Kidney (tissue), 14 donors: Measurements from ENCODE around the gene HARS1. TPM values are rescaled to one million over a fixed set of nuclear protein-coding genes. Genes with fewer than 3 reads are reported as not detected.
A peak's percentile ranks its signal among the peaks of the same experiment; 100 is the strongest.

Experiments used
- DNase-seq, 5 donors: peaks; one replicate each; pipeline ENCODE4 v3.0.0-alpha.2; 2013 to 2020
- FAIRE-seq: peaks from 2 replicates; lab custom pipeline; 2012; peaks lifted over from hg19 to GRCh38; lab: Jason Lieb, UNC
- H3K27ac ChIP-seq, 2 donors: one replicate each; pipeline ENCODE4 v1.7.0; 2013; ENCODE audit warnings: low read depth in 2 of 2, low read length in 2 of 2, inconsistent platforms in 1 of 2
- H3K27me3 ChIP-seq: one replicate; pipeline ENCODE4 v1.7.1; 2013; ENCODE audit warnings: low read length, inconsistent platforms; ENCODE audit not compliant: control insufficient read depth, insufficient read depth
- H3K36me3 ChIP-seq, 3 donors: one replicate each; pipeline versions ENCODE4 v1.7.0 to v1.7.1; 2013; ENCODE audit warnings: low read length in 3 of 3, control low read depth in 1 of 3, inconsistent platforms in 1 of 3; ENCODE audit not compliant: insufficient read depth in 3 of 3, control insufficient read depth in 2 of 3
- H3K4me1 ChIP-seq, 3 donors: one replicate each; pipeline versions ENCODE4 v1.7.0 to v1.7.1; 2013; ENCODE audit warnings: low read length in 3 of 3, inconsistent platforms in 1 of 3, low read depth in 1 of 3; ENCODE audit not compliant: control insufficient read depth in 2 of 3, insufficient read depth in 2 of 3
- H3K4me3 ChIP-seq, 3 donors: one replicate each; pipeline versions ENCODE4 v1.7.0 to v1.8.1; 2013; ENCODE audit warnings: low read length in 3 of 3, control low read depth in 1 of 3, inconsistent platforms in 1 of 3
- H3K9ac ChIP-seq, 3 donors: one replicate each; pipeline versions ENCODE4 v1.7.0 to v1.7.1; 2013; ENCODE audit warnings: low read length in 3 of 3, control low read depth in 1 of 3, inconsistent platforms in 1 of 3
- H3K9me3 ChIP-seq, 3 donors: one replicate each; pipeline versions ENCODE4 v1.7.0 to v1.7.1; 2013; ENCODE audit warnings: low read length in 3 of 3, control low read depth in 1 of 3, inconsistent platforms in 1 of 3; ENCODE audit not compliant: control insufficient read depth in 2 of 3, insufficient read depth in 1 of 3
- CTCF ChIP-seq: IDR thresholded peaks from 3 replicates; pipeline ENCODE4 v1.5.1; 2012; ENCODE audit warnings: mild to moderate bottlenecking, moderate library complexity, borderline replicate concordance; ENCODE audit not compliant: insufficient read depth; ENCODE audit errors: extremely low read depth
- intact Hi-C: fragments of 100-400 bp; cut with DNase I; formaldehyde crosslinking; loops from one replicate; pipeline ENCODE4 v1.11.1; 2022
- polyA plus RNA-seq: library from polyadenylated mRNA; stranded (reverse); fragments of 350-450 nt; fragmentation: Illumina TruSeq; extraction: RNeasy Lipid Tissue Mini Kit (QIAGEN cat#74804); gene quantifications from one replicate; pipeline ENCODE4 v1.2.3, GENCODE V29; 2014; ENCODE audit warnings: low read depth, low replicate concordance; ENCODE audit not compliant: insufficient read depth
- total RNA-seq: library from RNA; stranded (reverse); fragmentation: NEBNext Ultra II Directional; extraction: Animal tissue kit (Norgen Biotek cat#: 25700); gene quantifications from one replicate; pipeline ENCODE4 v1.2.1, GENCODE V29; 2021
- donor health status: control.
- donor health status: control.
- donor health status: control.
- donor health status: control.
- donor health status: control.
- donor health status: DM: yes; HTN: yes; CAD: no.
- donor health status: Normal renal cell carcinoma (clear cell type).

Gene HARS1
- total and polyA plus RNA-seq, 2 donors from 2014 or later, result 48.6 to 52.2 TPM

GRCh38 chr5:140700177-140701144 lies 9.3 kb upstream of the HARS1 start, which contains the start of gene ZMAT2:
ZMAT2 (plus strand) TSS chr5:140700447; CDS start chr5:140700461, 14 bp downstream.
- intact Hi-C loops, result no loop called here
- Histone ChIP-seq H3K36me3 (peaks cover 9 to 53% (median 52%) of the 10 kb centered on the region in 3 donors), H3K9ac (peak within 1 kb of the TSS; percentile 60 to 92 (median 80)), H3K27me3 (no peaks in the 10 kb centered on the region), H3K4me3 (peak within 1 kb of the TSS; percentile 92 to 96 (median 93)), H3K9me3 (no peaks in the 10 kb centered on the region), H3K4me1 (peaks cover 0 to 8% (median 0%) of the 10 kb centered on the region in 3 donors), H3K27ac (no peak within 1 kb of the TSS)
- no peak for TF ChIP-seq CTCF
- peak; percentile 93 to 99 (median 96) for DNase-seq
- FAIRE-seq, result peak; percentile 98

GRCh38 chr5:140696891-140697492 lies 5.8 kb upstream of the HARS1 start:
- no peak for FAIRE-seq
- TF ChIP-seq CTCF, result no peak

GRCh38 chr5:140694276-140694675 lies 3.1 kb upstream of the HARS1 start:
- no peak for TF ChIP-seq CTCF
- Histone ChIP-seq H3K4me1 (peaks cover 3 to 12% (median 10%) of the 10 kb centered on the region in 3 donors), H3K4me3 (no peak overlapping the region), H3K9ac (no peak overlapping the region), H3K27ac (no peak overlapping the region), H3K9me3 (no peaks in the 10 kb centered on the region), H3K36me3 (peaks cover 14 to 45% (median 44%) of the 10 kb centered on the region in 3 donors), H3K27me3 (no peaks in the 10 kb centered on the region)
- intact Hi-C loops, result no loop called here
- no peak for DNase-seq
- no peak for FAIRE-seq

More at GRCh38 chr5:140696891-140697492, 5.8 kb upstream of the HARS1 start:
- H3K27ac ChIP-seq, result no peak overlapping the region
- H3K4me3 ChIP-seq, result no peak overlapping the region
- DNase-seq, result no peak
- H3K4me1 ChIP-seq, result peaks cover 3 to 12% (median 5%) of the 10 kb centered on the region in 3 donors
- H3K9me3 ChIP-seq, result no peaks in the 10 kb centered on the region
- intact Hi-C loops, result no loop called here
- peaks cover 11 to 47% (median 45%) of the 10 kb centered on the region in 3 donors for H3K36me3 ChIP-seq
- H3K27me3 ChIP-seq, result no peaks in the 10 kb centered on the region
- H3K9ac ChIP-seq, result no peak overlapping the region
